Subcutaneous adipose tissue (tissue), 4 donors: ENCODE results near the gene OSBPL3. TPM values are rescaled to one million over a fixed set of nuclear protein-coding genes. Genes with fewer than 3 reads are reported as not detected.

ENCODE experiments used
- CTCF ChIP-seq: fragments of 450-650 bp; IDR thresholded peaks from one replicate; pipeline ENCODE4 v1.5.1; 2016; ENCODE audit warnings: low read depth, mild to moderate bottlenecking, control low read depth, antibody characterized with exemption, moderate library complexity
- total RNA-seq, 4 donors: library from RNA; depleted of rRNA; stranded (reverse); fragments of >200 nt; gene quantifications; one replicate each; pipeline ENCODE4 v1.1.0, GENCODE V29; 2016

Gene OSBPL3
- total RNA-seq, 4 donors from 2014 or later = 4.9 to 33.1 (median 9.4) TPM

GRCh38 chr7:24971333-24972165 lies 8.4 kb downstream of the OSBPL3 start:
- no peak for TF ChIP-seq CTCF

DNA sequence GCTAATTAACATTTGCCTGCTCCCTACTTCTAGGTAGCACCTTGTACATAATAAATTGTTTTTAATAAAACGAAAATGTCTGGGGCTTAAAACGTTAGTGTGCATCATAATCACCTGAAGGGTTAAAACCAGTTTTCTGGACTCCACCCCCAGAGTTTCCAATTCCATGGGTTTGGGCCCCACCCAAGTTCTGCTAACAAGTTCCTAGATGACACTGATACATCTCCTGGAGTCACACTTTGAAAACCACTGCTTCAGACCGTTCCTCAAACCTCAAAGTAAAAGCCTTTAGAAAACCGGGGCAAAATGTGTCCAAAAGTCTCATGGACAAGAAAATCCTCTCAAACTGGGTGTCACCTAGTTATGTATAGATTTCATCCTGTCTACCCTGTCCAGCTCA lies 9.3 kb downstream of the OSBPL3 start:
- TF ChIP-seq CTCF = no peak

GRCh38 chr7:24968165-24968564 lies 11.8 kb downstream of the OSBPL3 start:
- TF ChIP-seq CTCF = no peak

DNA sequence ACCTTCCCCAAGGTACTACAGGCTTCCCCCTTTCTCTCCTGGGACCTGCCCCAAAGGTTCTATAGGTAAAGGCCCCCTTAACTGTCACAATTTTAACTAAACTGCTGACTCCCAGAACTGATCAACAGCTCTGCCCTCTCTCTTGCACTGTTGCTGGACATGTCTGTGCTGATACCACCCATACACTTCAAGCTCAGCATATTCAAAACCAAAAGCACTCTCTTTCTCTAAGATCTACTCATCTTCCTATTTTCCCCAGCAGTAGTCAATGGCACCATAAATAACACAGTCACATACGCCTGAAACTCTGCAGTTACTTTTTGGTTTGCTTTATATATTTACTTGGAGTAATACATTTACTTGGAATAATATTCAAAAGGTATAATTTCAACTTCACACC lies 12.3 kb downstream of the OSBPL3 start:
- no peak for TF ChIP-seq CTCF

- no peak for TF ChIP-seq CTCF
These were observed 13.2 kb downstream of the OSBPL3 start for GRCh38 chr7:24966802-24967201.

- no peak for TF ChIP-seq CTCF
These were observed 13.9 kb downstream of the OSBPL3 start for GRCh38 chr7:24965831-24966708.

DNA sequence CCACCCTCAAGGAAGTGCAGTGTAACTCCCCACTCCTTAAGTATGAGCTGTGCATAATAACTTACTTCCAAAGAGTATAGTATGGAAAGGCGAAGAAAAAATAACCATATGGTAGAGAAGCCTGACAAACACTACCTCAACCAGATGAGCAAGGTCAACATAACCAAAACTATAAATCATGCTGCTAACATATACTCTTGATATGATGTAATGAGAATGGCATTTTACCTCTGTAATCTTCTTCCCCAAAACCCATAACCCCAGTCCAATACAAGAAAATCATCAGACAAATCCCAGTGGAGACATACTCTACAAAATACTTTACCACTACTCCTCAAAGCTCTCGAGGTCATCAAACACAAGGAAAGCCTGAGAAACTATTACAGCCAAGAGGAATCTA lies 15.8 kb downstream of the OSBPL3 start:
- no peak for TF ChIP-seq CTCF
